Activated CD8-positive, alpha-beta memory T cell treated with anti-CD3 and anti-CD28 coated beads, Interleukin-2, amount 50 U/mL, for 4 hours (primary cell): ENCODE results near the gene SLC13A2.
"Not testable (repeated sequence)": the region's sequence is repeated elsewhere in the genome, so short reads cannot be mapped to it uniquely, and the experiment has no call there.

Source experiments
- DNase-seq: peaks from one replicate; pipeline ENCODE4 v3.0.0-alpha.2; 2020

The SLC13A2 gene

GRCh38 chr17:28473542-28473941 lies at the start of gene SLC13A2:
Gene SLC13A2, plus strand, starts transcription at chr17:28473644. Its CDS starts 69 bp downstream, at chr17:28473713.
- no peak for DNase-seq

- DNase-seq, result no peak
Observed at GRCh38 chr17:28425206-28425605, 48.2 kb upstream of the SLC13A2 start.

- DNase-seq, result no peak
Observed at GRCh38 chr17:28426081-28426519, 47.3 kb upstream of the SLC13A2 start.

- DNase-seq, result no peak
Observed at GRCh38 chr17:28427371-28427770, 46.1 kb upstream of the SLC13A2 start.

GRCh38 chr17:28427982-28428381 lies 45.5 kb upstream of the SLC13A2 start:
- not testable (repeated sequence) for DNase-seq

- DNase-seq, result no peak
Observed at GRCh38 chr17:28433721-28434120, 39.7 kb upstream of the SLC13A2 start.

GRCh38 chr17:28434326-28434725 lies 39.1 kb upstream of the SLC13A2 start:
- DNase-seq, result not testable (repeated sequence)

GRCh38 chr17:28443901-28444638 lies 29.4 kb upstream of the SLC13A2 start:
- DNase-seq, result no peak

GRCh38 chr17:28446716-28447395 lies 26.6 kb upstream of the SLC13A2 start:
- DNase-seq, result no peak

- no peak for DNase-seq
Observed at GRCh38 chr17:28447396-28447760, 26.1 kb upstream of the SLC13A2 start.

GRCh38 chr17:28449859-28450258 lies 23.6 kb upstream of the SLC13A2 start:
- no peak for DNase-seq

GRCh38 chr17:28457890-28458289 lies 15.6 kb upstream of the SLC13A2 start:
- no peak for DNase-seq

GRCh38 chr17:28458881-28459280 lies 14.6 kb upstream of the SLC13A2 start:
- not testable (repeated sequence) for DNase-seq

GRCh38 chr17:28460901-28461300 lies 12.5 kb upstream of the SLC13A2 start:
- DNase-seq, result no peak

- DNase-seq, result no peak
Observed at GRCh38 chr17:28466001-28466400, 7.4 kb upstream of the SLC13A2 start.

GRCh38 chr17:28466521-28467048 lies 6.9 kb upstream of the SLC13A2 start:
- no peak for DNase-seq

GRCh38 chr17:28467456-28468025 lies 5.9 kb upstream of the SLC13A2 start:
- DNase-seq, result no peak

GRCh38 chr17:28468033-28468735 lies 5.3 kb upstream of the SLC13A2 start:
- DNase-seq, result not testable (repeated sequence)

- no peak for DNase-seq
Observed at GRCh38 chr17:28468781-28469180, 4.7 kb upstream of the SLC13A2 start.

GRCh38 chr17:28469376-28469775 lies 4.1 kb upstream of the SLC13A2 start:
- no peak for DNase-seq

- no peak for DNase-seq
Observed at GRCh38 chr17:28470266-28470913, 3.1 kb upstream of the SLC13A2 start.

- DNase-seq, result no peak
Observed at GRCh38 chr17:28470914-28471366, 2.5 kb upstream of the SLC13A2 start.
